A673 (cell line): ENCODE results near the gene STPG1. TPM values are rescaled to one million over a fixed set of nuclear protein-coding genes. Genes with fewer than 3 reads are reported as not detected.

Experiments
- BruUV-seq: library from RNA; stranded (reverse); fragments of 400-500 nt; replicated peaks from 2 replicates; lab custom pipeline; 2021; lab: Mats Ljungman, UMichigan
- CTCF ChIA-PET: fragments of 300-600 bp; sonication (Branson Sonifier 250); formaldehyde crosslinking; loops from one replicate; lab custom pipeline; 2022; ENCODE audit warnings: antibody characterized with exemption; lab: Charles Lee
- POLR2A ChIA-PET: fragments of 300-600 bp; sonication (Branson Sonifier 250); formaldehyde crosslinking; loops from one replicate; lab custom pipeline; 2022; ENCODE audit warnings: antibody characterized with exemption; ENCODE audit not compliant: low non-redundant PET; lab: Charles Lee
- DNase-seq: peaks from one replicate; pipeline ENCODE4 v3.0.0-alpha.2; 2015; ENCODE audit warnings: low spot score
- H3K27ac ChIP-seq: fragments of 200-600 bp; sonication (generic); 2 replicates; pipeline ENCODE4 v1.5.1; 2016; ENCODE audit warnings: mixed run types, low read depth, mild to moderate bottlenecking, mixed read lengths, antibody characterized with exemption, low read length; ENCODE audit not compliant: poor library complexity, severe bottlenecking
- H3K27me3 ChIP-seq: fragments of 200-600 bp; sonication (generic); replicated peaks from 2 replicates; pipeline ENCODE4 v1.6.1; 2017; ENCODE audit warnings: mixed run types, low read depth, mild to moderate bottlenecking, mixed read lengths, antibody characterized with exemption, low read length; ENCODE audit not compliant: insufficient read depth, poor library complexity
- H3K36me3 ChIP-seq: fragments of 200-600 bp; sonication (generic); 2 replicates; pipeline ENCODE4 v1.6.1; 2016; ENCODE audit warnings: mixed run types, mild to moderate bottlenecking, mixed read lengths, antibody characterized with exemption, low read length; ENCODE audit not compliant: insufficient read depth, poor library complexity, severe bottlenecking
- H3K4me1 ChIP-seq: fragments of 200-600 bp; sonication (generic); 2 replicates; pipeline ENCODE4 v1.6.1; 2017; ENCODE audit warnings: mixed run types, mild to moderate bottlenecking, mixed read lengths, antibody characterized with exemption, low read length; ENCODE audit not compliant: insufficient read depth, poor library complexity, severe bottlenecking
- H3K4me3 ChIP-seq: fragments of 200-600 bp; sonication (generic); 2 replicates; pipeline ENCODE4 v1.5.1; 2016; ENCODE audit warnings: low read depth, mixed run types, mild to moderate bottlenecking, mixed read lengths, low read length; ENCODE audit not compliant: poor library complexity, severe bottlenecking
- H3K9me3 ChIP-seq: fragments of 200-600 bp; sonication (generic); 2 replicates; pipeline ENCODE4 v1.6.1; 2016; ENCODE audit warnings: mixed run types, low read depth, mild to moderate bottlenecking, mixed read lengths, antibody characterized with exemption, low read length; ENCODE audit not compliant: poor library complexity, severe bottlenecking
- CTCF ChIP-seq: fragments of 300-800, 200-600 bp; sonication (generic); conservative IDR thresholded peaks from 2 replicates; pipeline ENCODE4 v1.5.1; 2017; ENCODE audit warnings: low read depth, mild to moderate bottlenecking, antibody characterized with exemption, low read length, moderate library complexity, mixed read lengths
- EZH2 ChIP-seq: fragments of 200-600 bp; sonication (generic); IDR thresholded peaks from 2 replicates; pipeline ENCODE4 v1.6.1; 2017; ENCODE audit warnings: borderline replicate concordance, low read depth, mild to moderate bottlenecking, mixed read lengths, antibody characterized with exemption, low read length; ENCODE audit not compliant: poor library complexity, severe bottlenecking
- intact Hi-C: fragments of 100-400 bp; cut with micrococcal nuclease; formaldehyde crosslinking; loops from one replicate; pipeline ENCODE4 v1.10.0; 2022; ENCODE audit not compliant: unreplicated experiment
- total RNA-seq: library from RNA; stranded (reverse); gene quantifications from 2 replicates; pipeline ENCODE4 v1.2.3, GENCODE V29; 2021

Gene STPG1
- total RNA-seq, 1 experiment from 2014 or later = 7.2 TPM

- no TSS peak for BruUV-seq
- TF ChIP-seq CTCF (no peak), EZH2 (no peak)
- H3K27ac ChIP-seq = no peak overlapping the region
- intact Hi-C loops = no loop called here
- H3K36me3 ChIP-seq = no peaks in the 10 kb centered on the region
- no peaks in the 10 kb centered on the region for H3K9me3 ChIP-seq
- no peaks in the 10 kb centered on the region for H3K27me3 ChIP-seq
- CTCF ChIA-PET = no interaction called here
- peaks cover 8% of the 10 kb centered on the region for H3K4me1 ChIP-seq
- POLR2A ChIA-PET = no interaction called here
- H3K4me3 ChIP-seq = no peak overlapping the region
- no peak for DNase-seq
These were observed 43.8 kb downstream of the STPG1 start for GRCh38 chr1:24369801-24370200.

- H3K27ac ChIP-seq = no peak overlapping the region
- TF ChIP-seq EZH2 (no peak), CTCF (no peak)
These were observed 44.4 kb downstream of the STPG1 start for GRCh38 chr1:24369199-24369598.

GRCh38 chr1:24366707-24367106, 46.9 kb downstream of the STPG1 start:
- Histone ChIP-seq H3K27me3 (no peaks in the 10 kb centered on the region), H3K27ac (no peak overlapping the region), H3K9me3 (no peaks in the 10 kb centered on the region), H3K4me3 (no peak overlapping the region), H3K4me1 (peaks cover 19% of the 10 kb centered on the region), H3K36me3 (no peaks in the 10 kb centered on the region)
- BruUV-seq = no TSS peak
- DNase-seq = no peak
- intact Hi-C loops = no loop called here
- POLR2A ChIA-PET = no interaction called here
- CTCF ChIA-PET = no interaction called here
- TF ChIP-seq EZH2 = no peak
- TF ChIP-seq CTCF = no peak

More at GRCh38 chr1:24369199-24369598, 44.4 kb downstream of the STPG1 start:
- DNase-seq = no peak
- CTCF ChIA-PET = no interaction called here
- intact Hi-C loops = no loop called here
- H3K4me3 ChIP-seq = no peak overlapping the region
- H3K27me3 ChIP-seq = no peaks in the 10 kb centered on the region
- no peaks in the 10 kb centered on the region for H3K36me3 ChIP-seq
- BruUV-seq = no TSS peak
- peaks cover 14% of the 10 kb centered on the region for H3K4me1 ChIP-seq
- no peaks in the 10 kb centered on the region for H3K9me3 ChIP-seq
- POLR2A ChIA-PET = no interaction called here
